PFSK-1 (cell line): ENCODE results near the gene SPTB.

Experiments
- FOXP2 ChIP-seq: optimal IDR thresholded peaks from 2 replicates; pipeline ENCODE3; 2011; ENCODE audit warnings: borderline replicate concordance, control low read depth, inconsistent platforms; ENCODE audit not compliant: insufficient read depth; ENCODE audit errors: extremely low read length, extremely low read depth
- POLR2AphosphoS5 ChIP-seq: IDR thresholded peaks from 2 replicates; pipeline ENCODE4 v1.6.1; 2012; ENCODE audit warnings: low read depth, mild to moderate bottlenecking, control low read depth, low read length, moderate library complexity
- SIN3A ChIP-seq: IDR thresholded peaks from 2 replicates; pipeline ENCODE4 v1.6.1; 2012; ENCODE audit warnings: mild to moderate bottlenecking, low read length, moderate library complexity, borderline replicate concordance; ENCODE audit not compliant: insufficient read depth
- TAF1 ChIP-seq: IDR thresholded peaks from 2 replicates; pipeline ENCODE4 v1.6.1; 2012; ENCODE audit warnings: low read length, control low read depth, borderline replicate concordance; ENCODE audit not compliant: insufficient read depth
- TF ChIP-seq, protein P1 (sequence below), 2 experiments: IDR thresholded peaks; 2 replicates each; pipeline versions ENCODE4 v1.6.1 to v1.8.0; 2011 to 2012; ENCODE audit warnings: low read depth in 2 of 2, low read length in 2 of 2, control low read depth in 1 of 2, inconsistent platforms in 1 of 2, mild to moderate bottlenecking in 1 of 2, moderate library complexity in 1 of 2; ENCODE audit not compliant: insufficient read depth in 1 of 2

DNA sequence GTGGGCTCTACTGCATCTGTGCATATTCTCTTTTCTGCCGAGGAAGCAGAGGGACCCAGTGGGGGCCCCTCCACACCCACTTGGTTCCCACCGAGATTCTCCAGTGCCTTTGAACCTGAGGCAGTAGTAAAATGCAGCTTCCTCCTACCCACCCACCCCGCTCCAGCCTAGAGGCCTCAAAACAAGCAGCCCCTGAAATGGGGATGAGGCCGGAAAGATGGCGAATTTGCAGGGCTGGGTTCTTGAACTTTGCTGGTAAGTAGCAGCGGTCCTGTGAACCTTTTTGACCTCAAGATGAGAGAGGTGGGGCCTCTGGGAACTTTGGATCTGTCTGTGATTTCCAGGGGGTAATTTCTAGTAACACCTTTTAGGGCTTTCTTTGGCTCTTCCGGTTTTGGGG, 160.1 kb downstream of the SPTB start:
- TF ChIP-seq, protein P1, sequence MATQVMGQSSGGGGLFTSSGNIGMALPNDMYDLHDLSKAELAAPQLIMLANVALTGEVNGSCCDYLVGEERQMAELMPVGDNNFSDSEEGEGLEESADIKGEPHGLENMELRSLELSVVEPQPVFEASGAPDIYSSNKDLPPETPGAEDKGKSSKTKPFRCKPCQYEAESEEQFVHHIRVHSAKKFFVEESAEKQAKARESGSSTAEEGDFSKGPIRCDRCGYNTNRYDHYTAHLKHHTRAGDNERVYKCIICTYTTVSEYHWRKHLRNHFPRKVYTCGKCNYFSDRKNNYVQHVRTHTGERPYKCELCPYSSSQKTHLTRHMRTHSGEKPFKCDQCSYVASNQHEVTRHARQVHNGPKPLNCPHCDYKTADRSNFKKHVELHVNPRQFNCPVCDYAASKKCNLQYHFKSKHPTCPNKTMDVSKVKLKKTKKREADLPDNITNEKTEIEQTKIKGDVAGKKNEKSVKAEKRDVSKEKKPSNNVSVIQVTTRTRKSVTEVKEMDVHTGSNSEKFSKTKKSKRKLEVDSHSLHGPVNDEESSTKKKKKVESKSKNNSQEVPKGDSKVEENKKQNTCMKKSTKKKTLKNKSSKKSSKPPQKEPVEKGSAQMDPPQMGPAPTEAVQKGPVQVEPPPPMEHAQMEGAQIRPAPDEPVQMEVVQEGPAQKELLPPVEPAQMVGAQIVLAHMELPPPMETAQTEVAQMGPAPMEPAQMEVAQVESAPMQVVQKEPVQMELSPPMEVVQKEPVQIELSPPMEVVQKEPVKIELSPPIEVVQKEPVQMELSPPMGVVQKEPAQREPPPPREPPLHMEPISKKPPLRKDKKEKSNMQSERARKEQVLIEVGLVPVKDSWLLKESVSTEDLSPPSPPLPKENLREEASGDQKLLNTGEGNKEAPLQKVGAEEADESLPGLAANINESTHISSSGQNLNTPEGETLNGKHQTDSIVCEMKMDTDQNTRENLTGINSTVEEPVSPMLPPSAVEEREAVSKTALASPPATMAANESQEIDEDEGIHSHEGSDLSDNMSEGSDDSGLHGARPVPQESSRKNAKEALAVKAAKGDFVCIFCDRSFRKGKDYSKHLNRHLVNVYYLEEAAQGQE (IDR thresholded peaks at IDR 0.05; ENCODE audit: insufficient read depth in 1 of 2, low read depth in 2 of 2, low read length in 2 of 2), result no peak
- no peak for TF ChIP-seq POLR2AphosphoS5
- TF ChIP-seq SIN3A, result no peak
- no peak for TF ChIP-seq TAF1
- no peak for TF ChIP-seq FOXP2
